GM12872 (cell line): ENCODE measurements around the gene FAF1.

Source experiments
- CTCF ChIP-seq: IDR thresholded peaks from 3 replicates; pipeline ENCODE4 v1.5.1; 2011; ENCODE audit warnings: low read depth, mild to moderate bottlenecking, low read length, moderate library complexity; ENCODE audit not compliant: insufficient read depth

The FAF1 gene

GRCh38 chr1:50976890-50977574 lies 17.0 kb upstream of the FAF1 start:
- TF ChIP-seq CTCF, result no peak

DNA sequence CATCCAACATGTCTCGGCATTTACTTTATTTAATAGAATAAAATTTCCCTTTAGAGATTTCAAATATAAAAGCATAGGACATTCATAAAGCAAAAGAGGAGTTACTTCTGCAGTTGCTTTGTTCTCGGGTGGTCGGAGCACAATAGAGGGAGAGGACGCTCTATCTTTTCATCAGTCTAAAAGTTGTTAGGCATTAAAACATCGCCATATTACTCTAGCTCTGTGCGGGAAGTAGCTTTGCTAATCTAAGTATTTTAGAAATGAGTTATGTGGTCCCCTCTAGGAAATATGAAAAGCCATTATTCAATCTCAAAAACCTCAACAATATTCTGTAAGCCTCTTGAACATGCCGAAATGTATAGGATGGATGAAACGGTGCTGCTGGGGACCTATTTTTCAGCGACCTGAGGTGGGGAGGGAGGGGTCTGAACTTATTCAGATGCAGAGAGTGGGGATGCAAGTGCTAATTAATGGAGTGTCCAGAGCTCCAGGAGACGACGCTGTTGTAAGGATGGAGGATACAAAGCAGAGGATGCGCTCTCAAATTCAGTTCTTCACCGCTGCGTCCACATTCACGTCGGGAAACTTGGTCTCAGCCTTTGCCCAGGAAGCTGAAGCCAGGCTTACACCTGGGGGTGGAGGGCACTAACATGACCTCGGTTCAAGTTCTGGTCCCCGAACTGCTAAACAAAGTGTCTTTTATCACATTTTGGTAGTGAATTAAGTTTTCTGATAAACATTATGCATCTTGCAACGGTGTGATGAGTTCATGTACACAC lies 16.2 kb upstream of the FAF1 start:
- no peak for TF ChIP-seq CTCF

DNA sequence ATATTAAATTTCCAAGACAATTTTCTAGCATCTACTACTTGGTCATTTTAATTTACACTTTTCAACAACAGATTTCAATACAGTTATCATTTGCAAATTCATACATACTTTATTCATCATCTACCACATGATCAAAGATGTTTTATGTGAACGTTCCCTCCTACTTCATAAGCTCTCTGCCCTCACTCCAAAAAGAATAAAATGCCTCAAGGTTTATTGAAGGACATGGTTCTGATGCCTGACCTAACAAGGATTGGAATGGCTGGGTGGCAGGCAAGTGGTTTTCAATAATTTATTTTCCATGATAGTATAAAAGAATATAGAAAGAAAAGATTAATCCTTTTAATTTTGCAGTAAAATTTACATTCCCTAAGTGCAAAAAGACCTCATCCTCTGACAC lies 15.4 kb upstream of the FAF1 start:
- no peak for TF ChIP-seq CTCF

- TF ChIP-seq CTCF, result no peak
Measured at GRCh38 chr1:50974618-50974935, 14.5 kb upstream of the FAF1 start.

DNA sequence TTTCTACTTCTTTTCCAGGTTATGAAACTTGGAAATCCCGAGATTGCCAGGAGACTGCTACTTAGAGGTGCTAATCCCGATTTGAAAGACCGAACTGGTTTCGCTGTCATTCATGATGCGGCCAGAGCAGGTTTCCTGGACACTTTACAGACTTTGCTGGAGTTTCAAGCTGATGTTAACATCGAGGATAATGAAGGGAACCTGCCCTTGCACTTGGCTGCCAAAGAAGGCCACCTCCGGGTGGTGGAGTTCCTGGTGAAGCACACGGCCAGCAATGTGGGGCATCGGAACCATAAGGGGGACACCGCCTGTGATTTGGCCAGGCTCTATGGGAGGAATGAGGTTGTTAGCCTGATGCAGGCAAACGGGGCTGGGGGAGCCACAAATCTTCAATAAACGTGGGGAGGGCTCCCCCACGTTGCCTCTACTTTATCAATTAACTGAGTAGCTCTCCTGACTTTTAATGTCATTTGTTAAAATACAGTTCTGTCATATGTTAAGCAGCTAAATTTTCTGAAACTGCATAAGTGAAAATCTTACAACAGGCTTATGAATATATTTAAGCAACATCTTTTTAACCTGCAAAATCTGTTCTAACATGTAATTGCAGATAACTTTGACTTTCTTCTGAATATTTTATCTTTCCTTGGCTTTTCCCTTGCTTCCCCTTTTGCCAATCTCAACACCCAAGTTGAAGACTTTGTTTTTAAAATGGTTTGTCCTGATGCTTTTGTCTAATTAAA lies 14.0 kb upstream of the FAF1 start:
- TF ChIP-seq CTCF, result no peak

GRCh38 chr1:50973255-50973654 lies 13.2 kb upstream of the FAF1 start:
- no peak for TF ChIP-seq CTCF

GRCh38 chr1:50972766-50973165 lies 12.7 kb upstream of the FAF1 start:
- TF ChIP-seq CTCF, result no peak
